HG03439 (cell line): ENCODE measurements around the gene RNF13.
"Not testable (repeated sequence)": the region's sequence is repeated elsewhere in the genome, so short reads cannot be mapped to it uniquely, and the experiment has no call there.

Experiments used
- ATAC-seq: cut with Tn5 transposase; IDR thresholded peaks from one replicate; pipeline ENCODE4 v1.9.1; 2021; ENCODE audit warnings: mild to moderate bottlenecking, moderate library complexity; ENCODE audit not compliant: unreplicated experiment

Gene RNF13

GRCh38 chr3:149892371-149892770 lies 79.4 kb downstream of the RNF13 start:
- no peak for ATAC-seq

GRCh38 chr3:149894205-149894604 lies 81.2 kb downstream of the RNF13 start:
- no peak for ATAC-seq

- no peak for ATAC-seq
Measured at GRCh38 chr3:149895339-149895738, 82.3 kb downstream of the RNF13 start.

- ATAC-seq = no peak
Measured at GRCh38 chr3:149895769-149896168, 82.8 kb downstream of the RNF13 start.

- no peak for ATAC-seq
Measured at GRCh38 chr3:149898771-149899170, 85.8 kb downstream of the RNF13 start.

- no peak for ATAC-seq
Measured at GRCh38 chr3:149900322-149900721, 87.3 kb downstream of the RNF13 start.

- no peak for ATAC-seq
Measured at GRCh38 chr3:149901770-149902169, 88.8 kb downstream of the RNF13 start.

- ATAC-seq = no peak
Measured at GRCh38 chr3:149902498-149903139, 89.6 kb downstream of the RNF13 start.

GRCh38 chr3:149906036-149906435 lies 93.0 kb downstream of the RNF13 start:
- ATAC-seq = no peak

GRCh38 chr3:149908424-149908957 lies 95.5 kb downstream of the RNF13 start:
- no peak for ATAC-seq

- ATAC-seq = no peak
Measured at GRCh38 chr3:149909923-149910322, 96.9 kb downstream of the RNF13 start.

- ATAC-seq = no peak
Measured at GRCh38 chr3:149917124-149917667, 104.2 kb downstream of the RNF13 start.

GRCh38 chr3:149919509-149919908 lies 106.5 kb downstream of the RNF13 start:
- ATAC-seq = no peak

GRCh38 chr3:149920119-149920518 lies 107.1 kb downstream of the RNF13 start:
- ATAC-seq = no peak

- no peak for ATAC-seq
Measured at GRCh38 chr3:149933008-149933407, 120.0 kb downstream of the RNF13 start.

- ATAC-seq = no peak
Measured at GRCh38 chr3:149933858-149934257, 120.8 kb downstream of the RNF13 start.

- ATAC-seq = no peak
Measured at GRCh38 chr3:149934524-149934923, 121.5 kb downstream of the RNF13 start.

- ATAC-seq = peak; percentile 76
Measured at GRCh38 chr3:149936812-149937230, 123.8 kb downstream of the RNF13 start.

- not testable (repeated sequence) for ATAC-seq
Measured at GRCh38 chr3:149938392-149939055, 125.5 kb downstream of the RNF13 start.

- ATAC-seq = no peak
Measured at GRCh38 chr3:149941186-149941585, 128.2 kb downstream of the RNF13 start.

- no peak for ATAC-seq
Measured at GRCh38 chr3:149941946-149942345, 128.9 kb downstream of the RNF13 start.

GRCh38 chr3:149942409-149942808 lies 129.4 kb downstream of the RNF13 start:
- ATAC-seq = no peak
